CD4-positive, alpha-beta T cell (primary cell): ENCODE data around the gene TNFAIP2. TPM values are rescaled to one million over a fixed set of nuclear protein-coding genes. Genes with fewer than 3 reads are reported as not detected.

Experiments used
- ATAC-seq: fragments of 200-7000 bp; cut with Tn5 transposase; one replicate; pipeline ENCODE4 v1.10.0; 2022; ENCODE audit warnings: mild to moderate bottlenecking; ENCODE audit not compliant: poor library complexity
- CTCF ChIA-PET: fragments of 350-600 bp; sonication (Branson Sonifier 250); formaldehyde crosslinking; loops from one replicate; lab custom pipeline; 2021; ENCODE audit warnings: antibody characterized with exemption, inconsistent platforms; lab: Charles Lee
- POLR2A ChIA-PET: fragments of 350-600 bp; sonication (Branson Sonifier 250); formaldehyde crosslinking; loops from one replicate; lab custom pipeline; 2021; ENCODE audit warnings: antibody characterized with exemption, inconsistent platforms; lab: Charles Lee
- DNase-seq, 14 experiments: peaks; one replicate each; pipeline ENCODE4 v3.0.0-alpha.2; 2013 to 2020; ENCODE audit warnings: mixed read lengths in 2 of 14
- H3K27ac ChIP-seq, 2 donors: one replicate each; pipeline versions ENCODE4 v1.5.1 to v1.7.0; 2013; ENCODE audit warnings: low read length in 2 of 2, low read depth in 1 of 2, mild to moderate bottlenecking in 1 of 2
- H3K27me3 ChIP-seq, 2 experiments: 1 replicate in 1 of 2; 2 replicates in 1 of 2; pipeline versions ENCODE4 v1.6.1 to v1.7.0; 2013; ENCODE audit warnings: low read length in 2 of 2, control low read depth in 1 of 2, mild to moderate bottlenecking in 1 of 2, moderate library complexity in 1 of 2; ENCODE audit not compliant: insufficient read depth in 2 of 2, control insufficient read depth in 1 of 2
- H3K36me3 ChIP-seq: one replicate; pipeline ENCODE4 v1.6.1; 2013; ENCODE audit warnings: low read length, control low read depth; ENCODE audit not compliant: insufficient read depth
- H3K4me1 ChIP-seq: one replicate; pipeline ENCODE4 v1.6.1; 2013; ENCODE audit warnings: low read length, control low read depth; ENCODE audit not compliant: insufficient read depth
- H3K4me3 ChIP-seq: one replicate; pipeline ENCODE4 v1.5.1; 2013; ENCODE audit warnings: mild to moderate bottlenecking, low read length, moderate library complexity
- H3K9me3 ChIP-seq, 2 experiments: 1 replicate in 1 of 2; 2 replicates in 1 of 2; pipeline versions ENCODE4 v1.6.1 to v1.7.0; 2013; ENCODE audit warnings: low read length in 2 of 2, mild to moderate bottlenecking in 2 of 2, control low read depth in 1 of 2, moderate library complexity in 1 of 2; ENCODE audit not compliant: control insufficient read depth in 1 of 2, insufficient read depth in 1 of 2
- H3K27ac Mint-ChIP-seq: one replicate; pipeline ENCODE4 v1.8.0; 2020; ENCODE audit warnings: mixed read lengths
- H3K27me3 Mint-ChIP-seq: one replicate; pipeline ENCODE4 v1.8.0; 2021; ENCODE audit warnings: mixed read lengths
- H3K36me3 Mint-ChIP-seq: one replicate; pipeline ENCODE4 v1.8.0; 2021; ENCODE audit warnings: low read depth, mixed read lengths
- H3K4me1 Mint-ChIP-seq: one replicate; pipeline ENCODE4 v1.8.0; 2021; ENCODE audit warnings: low read depth, mixed read lengths
- H3K4me3 Mint-ChIP-seq: one replicate; pipeline ENCODE4 v1.8.0; 2020; ENCODE audit warnings: mild to moderate bottlenecking, mixed read lengths
- H3K9me3 Mint-ChIP-seq: one replicate; pipeline ENCODE4 v1.8.0; 2020; ENCODE audit warnings: mixed read lengths
- intact Hi-C, 2 experiments: fragments of 100-400 bp; cut with DNase I in 1 of 2; cut with micrococcal nuclease in 1 of 2; formaldehyde crosslinking; loops; one replicate each; pipeline versions ENCODE4 v1.15.1 to v1.9.0; 2023 to 2025; cut with DNase I, micrococcal nuclease
- total RNA-seq, 174 experiments: library from RNA in 2 of 174; stranded (reverse) in 2 of 174; gene quantifications; one replicate each; pipeline ENCODE4 v1.2.3 and lab custom pipeline; 2021 to 2026
- TF ChIP-seq, protein P1 (sequence below): fragments of 200-600 bp; IDR thresholded peaks from one replicate; pipeline ENCODE4 v1.8.0; 2022; ENCODE audit warnings: antibody characterized with exemption, mild to moderate bottlenecking

The TNFAIP2 gene
- total RNA-seq, 2 experiments from 2014 or later, result 4.4 to 6.1 TPM

DNA sequence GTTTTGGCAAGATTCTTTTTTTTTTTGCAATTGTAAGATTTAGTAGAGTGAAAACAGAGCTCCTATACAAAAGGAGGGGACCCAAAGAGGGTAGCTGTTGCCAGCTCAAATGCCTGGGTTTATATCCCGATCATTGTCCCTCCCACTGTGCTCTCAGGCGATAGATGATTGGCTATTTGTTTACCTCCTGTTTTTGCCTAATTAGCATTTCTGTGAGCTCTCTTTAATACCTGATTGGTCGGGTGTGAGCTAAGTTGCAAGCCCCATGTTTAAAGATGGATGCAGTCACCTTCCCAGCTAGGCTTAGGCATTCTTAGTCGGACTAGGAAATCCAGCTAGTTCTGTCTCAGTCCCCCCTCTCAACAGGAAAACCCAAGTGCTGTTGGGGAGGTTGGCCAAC is 26.9 kb upstream of the TNFAIP2 start:
- ChIA-PET CTCF (interaction anchor here (1.2 to 1.6 kb wide), 2 partner anchors 8 to 402 kb away, joined by 3 to 8 read pairs; no protein-coding TSS in a partner anchor), POLR2A (no interaction called here)
- H3K27me3 Mint-ChIP-seq, result peaks cover 23% of the 10 kb centered on the region
- H3K27me3 ChIP-seq, result peaks cover 7 to 8% of the 10 kb centered on the region in 2 experiments
- H3K27ac ChIP-seq, result no peak overlapping the region
- no peaks in the 10 kb centered on the region for H3K36me3 ChIP-seq
- no peak for ATAC-seq
- no peaks in the 10 kb centered on the region for H3K36me3 Mint-ChIP-seq
- DNase-seq, result no peak
- peaks cover 0 to 8% of the 10 kb centered on the region in 2 experiments for H3K9me3 ChIP-seq
- peaks cover 2% of the 10 kb centered on the region for H3K4me1 Mint-ChIP-seq
- intact Hi-C loops, result no loop called here
- no peaks in the 10 kb centered on the region for H3K9me3 Mint-ChIP-seq
- H3K4me3 ChIP-seq, result no peak overlapping the region
- TF ChIP-seq, protein P1, sequence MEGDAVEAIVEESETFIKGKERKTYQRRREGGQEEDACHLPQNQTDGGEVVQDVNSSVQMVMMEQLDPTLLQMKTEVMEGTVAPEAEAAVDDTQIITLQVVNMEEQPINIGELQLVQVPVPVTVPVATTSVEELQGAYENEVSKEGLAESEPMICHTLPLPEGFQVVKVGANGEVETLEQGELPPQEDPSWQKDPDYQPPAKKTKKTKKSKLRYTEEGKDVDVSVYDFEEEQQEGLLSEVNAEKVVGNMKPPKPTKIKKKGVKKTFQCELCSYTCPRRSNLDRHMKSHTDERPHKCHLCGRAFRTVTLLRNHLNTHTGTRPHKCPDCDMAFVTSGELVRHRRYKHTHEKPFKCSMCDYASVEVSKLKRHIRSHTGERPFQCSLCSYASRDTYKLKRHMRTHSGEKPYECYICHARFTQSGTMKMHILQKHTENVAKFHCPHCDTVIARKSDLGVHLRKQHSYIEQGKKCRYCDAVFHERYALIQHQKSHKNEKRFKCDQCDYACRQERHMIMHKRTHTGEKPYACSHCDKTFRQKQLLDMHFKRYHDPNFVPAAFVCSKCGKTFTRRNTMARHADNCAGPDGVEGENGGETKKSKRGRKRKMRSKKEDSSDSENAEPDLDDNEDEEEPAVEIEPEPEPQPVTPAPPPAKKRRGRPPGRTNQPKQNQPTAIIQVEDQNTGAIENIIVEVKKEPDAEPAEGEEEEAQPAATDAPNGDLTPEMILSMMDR, result no peak
- H3K4me3 Mint-ChIP-seq, result no peak overlapping the region
- H3K4me1 ChIP-seq, result peaks cover 7% of the 10 kb centered on the region
- H3K27ac Mint-ChIP-seq, result no peak overlapping the region

DNA sequence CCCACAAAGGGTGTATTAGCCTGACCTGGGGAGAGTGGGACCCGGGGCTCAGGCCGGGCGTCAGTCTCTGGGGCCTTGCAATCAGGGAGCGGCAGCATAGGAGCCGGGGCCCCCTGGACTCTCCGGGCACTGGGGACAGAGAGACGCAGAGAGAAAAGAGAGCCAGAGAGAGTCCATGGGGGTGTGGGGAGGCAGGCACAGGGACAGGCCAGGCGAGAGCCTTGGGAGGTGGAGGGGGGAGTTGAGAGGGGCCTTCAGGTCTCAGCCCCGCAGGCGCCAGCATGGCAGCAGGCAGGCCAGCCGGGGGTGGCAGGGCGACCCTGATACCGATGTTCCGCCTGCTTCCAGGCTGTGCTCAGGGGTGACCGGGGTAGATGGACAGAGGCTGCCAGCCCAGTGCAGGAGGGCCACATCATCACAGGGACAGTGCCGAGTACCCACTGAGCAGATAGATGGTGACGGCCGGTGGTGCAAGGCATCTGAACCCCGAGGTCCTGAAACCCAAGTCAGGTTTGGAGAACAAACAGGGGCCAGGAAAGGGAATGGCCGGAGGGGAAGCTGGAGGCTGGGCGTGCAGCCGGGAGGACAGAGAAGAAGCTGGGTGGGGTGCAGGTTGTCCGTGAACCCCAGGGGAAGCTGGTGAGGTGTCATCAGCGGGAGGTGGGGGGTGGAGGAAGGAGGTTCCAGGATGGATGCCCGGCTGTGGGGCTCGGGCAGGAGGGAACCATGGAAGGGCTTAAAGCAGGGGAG is 25.8 kb upstream of the TNFAIP2 start:
- TF ChIP-seq, protein P1, result no peak
- Mint-ChIP-seq H3K27ac (no peak overlapping the region), H3K4me1 (peaks cover 3% of the 10 kb centered on the region), H3K27me3 (peaks cover 26% of the 10 kb centered on the region), H3K36me3 (no peaks in the 10 kb centered on the region), H3K9me3 (no peaks in the 10 kb centered on the region), H3K4me3 (no peak overlapping the region)
- no peak for DNase-seq
- Histone ChIP-seq H3K4me1 (peaks cover 2% of the 10 kb centered on the region), H3K27ac (no peak overlapping the region), H3K36me3 (no peaks in the 10 kb centered on the region), H3K4me3 (no peak overlapping the region), H3K27me3 (peaks cover 11 to 13% of the 10 kb centered on the region in 2 experiments), H3K9me3 (peaks cover 0 to 8% of the 10 kb centered on the region in 2 experiments)
- intact Hi-C loops, result no loop called here
- ATAC-seq, result no peak
- ChIA-PET POLR2A (no interaction called here), CTCF (interaction anchor here (1.2 kb wide), 1 partner anchor 403 kb away, joined by 3 read pairs; no protein-coding TSS in a partner anchor)

DNA sequence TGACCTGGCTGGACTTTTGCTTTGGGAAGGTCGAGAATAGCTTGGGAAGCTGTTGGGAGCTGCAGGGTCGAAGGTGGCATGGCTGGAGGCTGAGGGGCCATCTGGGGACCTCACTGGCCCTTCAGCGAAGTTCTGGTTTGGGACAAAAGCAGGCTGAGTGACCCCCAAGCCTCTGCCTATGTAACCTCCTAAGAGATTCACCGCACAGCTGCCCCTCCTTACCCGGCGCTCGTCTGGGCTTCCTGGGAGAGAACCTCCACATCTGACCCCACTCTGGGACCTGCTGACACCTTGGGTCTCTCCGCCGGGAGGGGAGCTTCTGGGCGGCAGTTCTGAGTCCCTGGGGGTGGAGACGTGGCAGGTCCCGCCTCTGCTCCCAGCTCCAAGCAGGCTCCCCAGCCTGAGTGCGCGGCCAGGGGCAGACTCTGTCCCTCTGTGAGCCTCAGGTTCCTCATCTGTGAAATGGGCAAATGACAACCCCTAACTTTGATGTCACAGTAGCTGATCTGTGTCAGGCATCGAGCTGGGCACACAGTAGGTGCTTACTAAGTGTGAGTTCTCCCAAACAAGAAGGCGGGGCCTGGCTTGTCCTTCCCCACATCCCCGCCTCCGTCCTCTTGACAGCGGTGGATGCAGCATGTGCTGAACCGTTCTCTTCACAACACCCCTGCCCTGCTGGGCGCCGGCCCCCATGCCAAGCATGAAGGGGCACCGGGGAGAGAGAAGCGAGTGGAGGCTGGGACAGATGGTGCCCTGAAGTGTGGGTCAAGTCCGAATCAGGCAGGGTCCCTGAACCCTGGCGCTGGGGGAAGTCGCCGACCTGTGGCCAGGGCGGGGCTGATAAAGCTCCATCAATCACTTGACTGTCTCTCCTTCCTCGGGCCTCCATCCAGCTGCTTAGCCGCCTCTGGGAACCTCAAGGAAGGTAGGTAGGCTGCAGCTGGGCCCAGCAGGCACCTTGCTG is 25.0 kb upstream of the TNFAIP2 start:
- Mint-ChIP-seq H3K9me3 (no peaks in the 10 kb centered on the region), H3K36me3 (no peaks in the 10 kb centered on the region), H3K27me3 (peaks cover 27% of the 10 kb centered on the region), H3K27ac (no peak overlapping the region), H3K4me3 (no peak overlapping the region), H3K4me1 (peaks cover 3% of the 10 kb centered on the region)
- no peaks in the 10 kb centered on the region for H3K36me3 ChIP-seq
- peaks cover 17 to 19% of the 10 kb centered on the region in 2 experiments for H3K27me3 ChIP-seq
- CTCF ChIA-PET, result no interaction called here
- ATAC-seq (no peak), DNase-seq (no peak)
- TF ChIP-seq, protein P1, result no peak
- H3K9me3 ChIP-seq, result peaks cover 0 to 9% of the 10 kb centered on the region in 2 experiments
- H3K27ac ChIP-seq, result no peak overlapping the region
- peaks cover 2% of the 10 kb centered on the region for H3K4me1 ChIP-seq
- intact Hi-C loops, result no loop called here
- POLR2A ChIA-PET, result no interaction called here
- H3K4me3 ChIP-seq, result no peak overlapping the region
